Hematopoietic multipotent progenitor cell treated with erythropoietin and hydrocortisone succinate and interleukin-3 and kit ligand, for 17 days (in vitro differentiated cells): ENCODE measurements around the gene UST.
"Not testable (repeated sequence)": the region's sequence is repeated elsewhere in the genome, so short reads cannot be mapped to it uniquely, and the experiment has no call there.

Experiments used
- DNase-seq: peaks from one replicate; pipeline ENCODE4 v3.0.0-alpha.2; 2015; ENCODE audit warnings: low spot score

The UST gene

DNA sequence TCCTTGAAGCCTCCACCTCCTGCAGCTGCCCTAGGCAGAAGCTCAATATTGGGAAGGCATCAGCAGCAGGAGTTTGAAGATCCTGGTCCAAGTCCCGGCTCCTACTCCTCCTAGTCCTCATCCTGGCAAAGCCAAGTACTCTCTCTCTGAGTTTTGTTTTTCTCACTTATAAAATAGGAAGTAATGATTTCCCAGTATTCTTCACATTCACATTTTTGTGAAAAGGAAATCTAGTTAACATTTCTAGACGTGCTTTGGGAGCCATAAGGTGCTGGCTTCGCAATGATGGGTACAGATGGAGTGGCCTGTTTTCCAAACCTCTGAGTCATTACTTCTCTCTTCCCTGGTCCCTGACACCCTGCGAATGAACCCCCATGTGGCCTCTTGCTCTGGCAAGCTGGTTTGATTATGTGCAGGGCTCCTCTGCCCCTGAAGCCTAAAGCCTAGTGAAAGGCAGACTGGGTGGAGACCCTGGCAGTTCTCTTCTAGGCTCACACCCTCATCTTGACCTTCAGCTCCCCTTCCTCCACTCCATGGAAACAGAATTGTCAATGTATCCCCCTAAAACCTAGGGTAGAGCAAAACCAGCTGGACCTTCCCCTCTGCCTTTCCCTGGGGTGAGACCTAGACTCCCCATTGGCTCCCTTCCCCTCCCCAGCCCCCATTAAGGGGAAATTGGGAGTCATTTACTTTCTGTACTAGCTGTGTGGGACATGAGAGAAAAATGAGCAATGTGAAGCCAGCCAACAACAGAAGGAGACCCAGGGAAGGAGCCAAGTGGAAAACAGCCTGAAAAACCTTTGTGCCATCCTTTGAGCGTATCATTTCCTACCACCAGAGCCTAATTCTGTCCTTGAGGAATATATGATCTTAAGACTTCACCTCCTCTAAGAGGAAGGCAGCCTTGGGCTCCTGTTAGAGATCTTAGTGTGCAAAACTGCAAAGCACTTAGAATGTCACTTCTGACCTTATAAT, 158.4 kb downstream of the UST start:
- DNase-seq: no peak

DNA sequence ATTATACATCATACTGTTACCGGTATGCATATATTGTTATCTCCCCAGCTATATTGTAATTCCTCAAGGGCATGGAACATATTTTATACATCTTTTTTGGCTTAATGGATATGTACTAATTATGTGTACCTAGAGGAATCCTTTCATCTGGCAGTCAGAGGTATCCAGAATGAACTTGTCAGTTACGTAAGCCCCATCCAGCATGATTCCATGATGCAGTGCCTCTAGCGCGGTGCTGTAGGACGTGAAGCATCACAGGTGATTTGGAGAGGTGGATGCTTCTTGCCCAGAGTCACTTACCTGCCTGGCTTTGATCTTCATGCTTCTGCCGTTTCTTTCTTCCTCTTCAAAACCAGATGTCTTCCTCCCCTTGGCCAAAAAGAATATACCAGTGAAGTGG, 159.1 kb downstream of the UST start:
- DNase-seq: no peak

DNA sequence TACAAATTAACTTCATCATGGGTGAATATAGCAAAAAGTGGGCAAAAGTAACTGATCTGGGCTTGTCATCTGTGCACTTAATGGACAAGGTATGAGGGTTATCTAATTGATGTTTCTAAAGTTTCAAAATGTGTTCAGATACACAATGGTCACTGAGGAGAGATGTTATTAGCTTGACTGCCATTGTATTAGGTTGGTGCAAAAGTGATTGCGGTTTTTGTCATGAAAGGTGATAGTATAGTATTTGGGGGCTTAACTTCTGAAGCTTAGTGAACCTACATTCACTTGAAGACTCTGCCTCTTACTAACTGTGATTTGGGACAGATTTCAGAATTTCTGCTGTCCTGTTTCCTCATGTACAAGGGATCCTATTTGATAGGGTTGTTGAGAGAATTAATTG, 159.6 kb downstream of the UST start:
- DNase-seq: no peak

DNA sequence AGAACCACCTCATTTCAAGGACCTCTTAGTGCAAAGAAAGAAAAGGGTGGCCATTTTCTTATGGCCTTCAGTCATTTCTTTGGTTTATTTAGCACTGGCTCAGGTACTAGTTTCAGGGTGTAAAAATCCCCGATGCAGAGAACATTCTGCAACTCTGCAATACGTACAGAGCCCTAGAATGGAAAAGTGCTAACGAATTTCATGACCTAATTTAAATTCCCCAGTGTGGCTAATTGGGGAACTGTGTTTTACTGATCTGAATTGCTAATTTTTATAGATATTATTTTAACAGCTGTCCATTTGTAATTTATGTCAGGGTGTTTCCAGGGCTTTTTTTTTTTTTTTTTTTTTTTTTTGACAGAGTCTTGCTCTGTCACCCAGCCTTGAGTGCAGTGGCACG, 160.7 kb downstream of the UST start:
- no peak for DNase-seq

DNA sequence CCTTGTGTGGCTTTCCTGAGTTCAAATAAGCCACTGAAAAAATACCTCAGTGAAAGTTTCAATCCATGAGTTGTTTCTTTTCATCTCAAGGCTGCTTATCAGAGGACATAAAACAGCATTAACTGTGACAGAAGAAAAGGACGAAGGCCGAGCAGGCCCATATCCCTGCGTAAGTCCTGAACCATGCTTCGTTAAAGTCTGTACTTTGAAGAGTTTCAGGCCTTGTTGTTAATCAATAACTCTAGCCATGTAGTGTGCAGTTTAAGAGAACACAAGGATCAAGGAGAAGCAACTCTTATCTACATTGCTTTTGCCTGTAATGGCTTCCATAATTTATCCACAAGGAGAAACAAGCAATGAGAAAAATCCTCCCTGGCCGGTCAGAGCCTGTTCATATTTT, 165.4 kb downstream of the UST start:
- no peak for DNase-seq

DNA sequence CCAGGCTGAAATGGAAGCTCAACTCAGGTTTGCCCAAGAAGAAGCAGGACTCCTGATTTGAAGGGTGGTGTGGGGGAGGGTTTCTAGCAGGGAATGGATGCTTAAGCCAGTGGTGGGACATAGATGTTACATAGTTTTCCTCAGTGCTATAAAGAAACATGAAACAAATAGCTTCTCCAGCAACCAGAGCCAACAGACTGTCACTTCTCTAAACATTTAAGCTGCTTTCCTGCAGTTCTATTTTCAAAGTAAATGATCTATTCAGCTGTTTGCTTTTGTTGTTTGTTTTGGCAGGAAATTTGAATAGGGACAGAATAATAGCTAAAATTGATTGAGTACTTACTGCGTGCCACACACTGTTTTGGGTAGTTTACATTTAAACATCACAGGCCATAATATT, 169.0 kb downstream of the UST start:
- DNase-seq: no peak

DNA sequence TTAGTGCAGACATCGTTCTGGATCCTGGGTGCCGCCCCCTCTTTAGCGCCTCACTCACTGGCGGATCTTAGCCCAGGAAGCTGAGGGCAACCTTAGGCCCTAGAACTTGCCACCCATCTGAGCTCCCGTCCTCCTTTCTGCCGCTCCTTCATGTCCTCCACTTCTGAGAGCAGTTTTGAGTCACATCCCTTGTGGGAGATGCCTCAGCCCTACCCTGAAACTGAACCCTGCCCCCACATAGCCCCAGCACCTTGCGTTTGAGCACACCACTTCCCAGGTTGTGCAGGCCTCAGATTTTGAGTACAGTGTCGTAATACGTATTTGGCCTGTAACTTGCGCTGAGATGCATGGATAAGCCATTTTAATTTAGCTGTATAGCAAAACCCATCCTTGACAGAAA, 169.7 kb downstream of the UST start:
- not testable (repeated sequence) for DNase-seq

DNA sequence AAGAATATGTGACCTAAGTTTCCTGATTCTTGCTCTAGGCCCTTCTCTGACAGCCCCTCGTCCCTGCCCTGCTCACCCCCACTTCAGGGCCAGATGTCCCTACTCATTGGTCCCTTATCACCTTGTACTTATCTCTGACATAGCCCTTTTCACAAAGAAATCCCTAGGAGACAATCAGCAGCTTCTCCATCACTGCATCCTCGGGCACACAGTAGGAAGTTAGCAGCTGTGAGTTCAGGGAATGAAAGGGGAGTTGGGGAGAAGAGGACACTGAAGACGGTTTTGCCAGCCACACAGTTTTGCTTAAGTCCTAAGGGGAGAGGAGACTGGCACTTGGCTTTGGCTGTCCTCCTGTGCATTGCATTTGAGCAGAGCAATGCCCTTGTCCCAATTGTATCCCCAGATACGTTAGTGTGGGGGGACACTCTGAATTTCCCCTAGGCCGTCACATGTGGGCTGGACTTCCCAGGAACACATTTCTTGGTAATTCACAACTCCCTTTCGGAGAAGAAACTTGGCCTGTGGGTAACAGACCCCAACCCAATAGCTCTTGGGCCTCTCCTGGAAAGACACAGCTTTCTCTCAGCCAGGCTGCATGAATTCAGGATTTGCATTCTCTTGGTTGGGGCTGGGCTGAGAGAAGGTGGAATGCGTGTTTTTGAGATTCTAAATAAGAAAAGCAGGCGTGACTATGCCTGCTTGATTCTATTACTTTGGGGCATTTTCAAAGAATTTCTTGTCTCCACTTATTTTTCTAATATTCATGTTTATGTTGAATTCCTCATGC, 177.6 kb downstream of the UST start:
- DNase-seq: no peak

DNA sequence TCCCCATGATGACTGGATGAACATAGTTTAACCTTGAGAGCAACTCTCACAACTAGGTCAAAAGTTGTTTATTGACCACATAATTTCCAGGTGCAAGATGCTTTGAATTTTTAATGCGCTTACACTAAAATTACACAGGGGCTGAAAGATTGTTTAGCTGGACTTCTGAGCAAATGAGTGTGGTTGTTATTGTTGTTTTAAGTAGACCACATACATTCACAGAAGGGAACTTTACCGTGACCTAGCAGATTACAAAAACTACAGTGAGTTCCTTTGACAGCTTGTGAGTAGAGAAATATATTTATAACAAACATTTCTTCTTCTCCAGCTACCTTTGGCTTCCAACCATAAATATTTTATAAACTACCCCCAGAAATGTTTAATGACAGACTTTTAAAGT, 178.9 kb downstream of the UST start:
- no peak for DNase-seq

DNA sequence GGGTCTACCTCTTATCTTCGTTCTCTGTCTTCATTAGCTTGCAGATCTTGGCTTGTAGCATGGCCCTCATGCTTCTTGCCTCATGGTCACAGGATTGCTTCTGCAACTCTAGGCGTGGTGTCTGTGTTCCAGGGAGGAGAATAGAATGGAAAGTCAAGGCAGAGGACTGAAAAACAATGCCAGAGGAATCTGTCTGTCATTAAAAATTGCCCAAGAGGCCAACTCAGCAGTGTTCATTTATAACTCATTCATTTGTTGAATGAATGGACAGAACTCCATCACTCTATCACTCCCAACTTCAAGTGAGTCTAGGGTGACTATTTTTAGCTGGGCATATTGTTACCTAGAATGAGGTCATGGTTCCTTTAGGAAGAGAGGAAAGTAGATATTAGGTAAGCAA, 179.6 kb downstream of the UST start:
- no peak for DNase-seq

DNA sequence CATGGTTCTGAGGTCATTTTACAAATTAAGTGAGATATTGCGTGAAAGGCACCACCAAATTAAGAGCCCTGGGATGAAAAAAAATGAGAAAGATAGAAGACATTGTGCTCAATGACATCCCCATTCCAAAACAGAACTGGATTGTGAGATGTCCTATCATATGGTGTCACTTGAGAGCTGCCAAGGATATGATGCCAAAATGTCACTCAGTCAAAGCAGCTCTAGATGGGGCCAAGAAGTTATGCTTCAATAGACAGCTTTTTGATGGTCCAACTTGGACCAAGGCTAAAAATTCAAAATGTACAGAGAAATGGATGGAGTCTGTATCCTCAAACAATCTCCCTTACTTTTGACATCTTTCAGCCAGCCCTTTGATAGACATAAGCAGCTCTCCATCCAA, 180.8 kb downstream of the UST start:
- no peak for DNase-seq

DNA sequence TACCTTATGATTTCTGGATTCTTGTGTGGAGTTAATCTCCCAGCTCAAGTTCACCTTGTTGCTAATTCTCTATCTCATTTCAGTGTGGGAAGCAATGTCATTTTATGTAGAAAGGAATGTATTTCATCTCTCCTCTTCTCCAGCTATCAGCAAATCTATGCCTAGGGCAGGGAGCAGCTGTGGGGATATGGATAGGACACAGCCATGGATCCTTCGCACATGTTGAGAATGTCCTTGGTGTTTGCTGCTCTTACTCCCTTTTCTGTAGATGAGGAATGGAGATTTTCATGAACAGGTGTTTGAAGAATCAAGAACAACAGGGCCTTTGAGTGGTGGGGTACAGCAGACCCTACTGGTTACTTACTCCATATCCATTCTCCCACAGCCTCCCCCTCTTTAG, 182.0 kb downstream of the UST start:
- no peak for DNase-seq

DNA sequence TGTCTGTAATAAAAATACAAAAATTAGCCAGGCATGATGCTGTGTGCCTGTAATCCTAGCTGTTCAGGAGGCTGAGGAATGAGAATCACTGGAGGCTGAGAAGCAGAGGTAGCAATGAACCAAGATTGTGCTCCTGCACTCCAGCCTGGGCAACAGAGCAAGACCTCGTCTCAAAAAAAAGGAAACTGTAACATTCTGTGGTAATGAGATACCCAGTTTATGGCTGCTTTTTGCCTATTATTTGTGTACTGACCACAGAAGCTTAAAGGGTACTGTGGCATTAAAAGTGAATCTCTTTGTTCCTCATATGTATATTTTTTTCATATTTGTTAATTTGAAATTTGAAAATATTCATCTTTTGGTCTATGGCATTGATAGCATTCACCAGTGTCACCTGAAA, 185.4 kb downstream of the UST start:
- no peak for DNase-seq

DNA sequence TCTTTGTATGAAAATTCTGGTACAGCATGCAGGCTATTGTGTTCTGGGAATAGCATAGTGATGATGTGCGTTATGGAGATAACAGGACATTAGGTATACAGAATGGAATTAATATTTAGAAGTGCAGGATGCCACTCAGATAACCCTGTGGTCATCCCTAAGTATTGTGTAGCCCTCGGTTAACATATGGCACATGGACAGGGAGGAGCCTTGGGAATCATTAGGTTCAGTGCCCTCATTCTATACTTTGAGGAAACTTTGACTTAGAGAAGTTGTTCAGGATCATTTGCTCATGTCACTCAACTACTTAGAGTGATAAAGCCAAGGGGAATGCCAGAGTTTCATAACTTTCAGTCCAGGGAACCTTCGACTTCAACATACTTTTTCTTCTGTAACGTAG, 185.9 kb downstream of the UST start:
- DNase-seq: no peak

DNA sequence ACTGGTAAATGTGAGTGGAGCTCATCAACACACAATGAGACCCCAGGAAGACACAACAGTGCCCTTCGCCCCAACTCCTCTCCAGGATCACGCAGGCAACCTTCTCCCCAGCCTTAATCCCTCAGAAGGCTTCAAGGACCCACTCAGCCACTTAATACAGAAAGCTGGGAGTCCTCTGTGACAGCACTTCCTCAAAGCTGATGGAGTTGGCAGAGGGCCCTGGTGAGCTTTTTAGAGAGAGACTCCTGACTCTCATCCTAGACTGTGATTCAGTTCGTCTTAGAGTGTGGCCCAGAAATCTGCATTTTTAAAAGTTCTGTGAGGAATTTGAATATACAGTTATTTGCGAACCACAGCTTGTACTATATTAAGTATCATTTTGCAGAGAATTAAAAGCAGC, 187.7 kb downstream of the UST start:
- DNase-seq: no peak

DNA sequence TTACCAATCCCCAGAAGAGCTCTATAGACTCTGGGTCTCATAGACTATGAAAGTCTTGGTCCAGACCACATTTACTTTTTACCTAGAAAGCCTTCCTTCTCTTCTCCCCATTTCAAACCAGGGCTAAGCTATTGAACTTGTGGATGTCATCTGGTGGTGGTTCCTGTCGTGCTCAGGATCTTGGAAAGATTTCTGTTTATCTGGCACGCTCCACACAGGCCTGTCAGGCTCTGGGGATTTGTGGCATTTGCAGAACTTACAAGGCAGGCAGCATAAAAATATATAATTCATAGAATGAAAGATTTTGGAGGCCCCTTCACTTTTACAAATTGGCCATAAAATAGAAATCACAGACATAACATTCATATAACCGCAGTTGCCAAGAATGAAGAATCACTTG, 188.1 kb downstream of the UST start:
- DNase-seq: no peak

DNA sequence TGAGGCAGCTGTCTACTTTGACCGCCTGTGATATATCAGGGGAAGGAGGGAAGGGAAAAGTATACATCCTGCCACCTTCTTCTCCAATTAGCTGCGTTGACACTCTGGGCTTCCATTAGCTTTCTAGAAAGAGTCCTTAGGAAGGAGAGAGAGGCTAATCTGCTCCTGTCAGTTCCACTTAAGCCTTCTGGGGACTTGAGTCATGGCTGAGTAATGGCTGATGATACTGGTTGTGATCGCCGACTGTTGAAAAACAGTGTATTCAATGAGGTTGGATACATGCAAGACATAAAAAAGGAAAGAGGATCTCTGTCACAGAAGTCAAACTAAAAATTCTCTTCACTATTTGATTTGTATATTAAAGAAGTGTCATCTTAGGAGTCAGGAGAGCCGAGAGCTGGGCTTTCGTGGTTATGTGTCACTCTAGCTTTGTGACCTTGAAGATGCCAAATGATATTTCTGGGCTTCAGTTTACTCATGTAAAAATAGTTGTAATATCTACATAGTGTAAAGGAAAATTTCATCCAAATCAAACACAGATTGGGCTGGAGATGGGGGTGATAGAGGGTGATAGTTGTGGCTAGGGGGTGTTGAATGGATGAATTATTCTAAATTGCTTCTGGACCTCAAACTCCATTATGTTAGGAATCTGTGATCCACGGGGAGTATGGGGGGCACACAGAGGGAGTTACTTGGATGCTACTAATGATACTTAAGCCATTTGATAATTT, 189.0 kb downstream of the UST start:
- no peak for DNase-seq

DNA sequence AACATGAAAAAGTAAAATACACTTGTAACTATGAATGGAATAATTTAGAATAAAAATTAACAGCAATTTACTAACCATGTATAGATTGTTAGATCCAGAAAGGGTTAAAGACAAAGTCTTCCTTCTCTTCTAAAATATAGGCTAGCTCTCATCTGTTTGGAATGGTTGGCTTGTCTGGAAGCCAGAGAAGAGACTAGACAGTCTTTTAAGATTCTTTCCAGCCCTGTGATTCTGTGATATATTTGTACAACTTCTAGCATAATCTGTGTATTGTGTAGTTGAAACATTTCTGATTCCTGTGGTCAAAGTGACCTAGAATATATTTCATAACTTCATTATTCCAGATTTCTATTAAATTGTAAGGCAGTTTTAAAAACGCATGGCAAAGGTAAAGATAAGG, 196.6 kb downstream of the UST start:
- DNase-seq: no peak

DNA sequence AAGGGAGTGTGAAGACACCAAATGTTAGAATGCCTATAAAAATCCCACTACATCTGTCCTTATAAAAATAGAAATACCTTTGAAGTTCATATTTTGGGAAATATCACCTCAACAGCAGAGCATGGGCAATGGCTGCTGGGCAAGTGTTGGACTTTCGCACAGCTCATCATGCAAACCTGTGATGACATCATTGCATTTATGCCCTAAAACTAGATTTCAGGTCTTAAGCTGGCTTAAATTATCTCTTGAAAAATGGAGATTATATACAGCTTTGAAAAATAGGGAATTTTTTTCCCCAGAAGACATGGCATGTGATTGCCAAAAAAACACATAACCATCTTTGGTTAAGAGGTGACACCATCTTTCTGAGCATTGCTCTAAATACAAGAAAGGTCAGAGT, 197.8 kb downstream of the UST start:
- DNase-seq: no peak

DNA sequence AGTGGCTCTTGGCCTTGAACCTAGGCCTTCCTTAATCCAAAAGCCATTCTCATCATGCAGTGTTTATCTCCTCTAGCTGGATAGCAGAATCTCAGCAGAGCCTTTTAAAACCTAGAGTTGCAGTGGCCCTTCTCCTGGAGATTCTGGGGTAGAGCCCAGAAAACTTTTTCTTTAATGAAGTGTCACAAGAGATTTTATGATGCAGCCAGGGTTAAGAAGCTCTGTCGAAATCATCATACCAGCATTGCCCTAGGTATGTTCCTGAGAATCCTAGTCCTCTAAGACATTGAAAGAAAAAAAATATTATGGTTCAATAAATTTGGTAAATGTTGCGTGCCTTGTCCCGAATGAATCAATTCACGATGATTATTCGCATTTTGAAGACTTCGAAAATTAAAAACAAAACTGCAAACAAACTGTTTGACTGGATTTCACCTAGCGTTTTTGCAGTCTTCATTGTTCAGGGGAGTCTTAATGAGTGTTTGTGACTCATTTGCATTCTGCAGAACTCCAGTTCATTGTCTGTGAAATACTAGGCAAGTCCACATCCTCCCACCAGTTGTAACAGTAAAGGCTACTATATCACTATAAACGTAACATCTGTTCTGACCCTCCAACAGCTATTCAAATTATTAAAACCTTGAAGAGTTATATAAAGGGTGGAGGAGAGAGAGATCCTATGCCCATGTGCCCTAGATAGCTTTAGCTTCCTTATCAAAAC, 198.6 kb downstream of the UST start:
- DNase-seq: no peak

DNA sequence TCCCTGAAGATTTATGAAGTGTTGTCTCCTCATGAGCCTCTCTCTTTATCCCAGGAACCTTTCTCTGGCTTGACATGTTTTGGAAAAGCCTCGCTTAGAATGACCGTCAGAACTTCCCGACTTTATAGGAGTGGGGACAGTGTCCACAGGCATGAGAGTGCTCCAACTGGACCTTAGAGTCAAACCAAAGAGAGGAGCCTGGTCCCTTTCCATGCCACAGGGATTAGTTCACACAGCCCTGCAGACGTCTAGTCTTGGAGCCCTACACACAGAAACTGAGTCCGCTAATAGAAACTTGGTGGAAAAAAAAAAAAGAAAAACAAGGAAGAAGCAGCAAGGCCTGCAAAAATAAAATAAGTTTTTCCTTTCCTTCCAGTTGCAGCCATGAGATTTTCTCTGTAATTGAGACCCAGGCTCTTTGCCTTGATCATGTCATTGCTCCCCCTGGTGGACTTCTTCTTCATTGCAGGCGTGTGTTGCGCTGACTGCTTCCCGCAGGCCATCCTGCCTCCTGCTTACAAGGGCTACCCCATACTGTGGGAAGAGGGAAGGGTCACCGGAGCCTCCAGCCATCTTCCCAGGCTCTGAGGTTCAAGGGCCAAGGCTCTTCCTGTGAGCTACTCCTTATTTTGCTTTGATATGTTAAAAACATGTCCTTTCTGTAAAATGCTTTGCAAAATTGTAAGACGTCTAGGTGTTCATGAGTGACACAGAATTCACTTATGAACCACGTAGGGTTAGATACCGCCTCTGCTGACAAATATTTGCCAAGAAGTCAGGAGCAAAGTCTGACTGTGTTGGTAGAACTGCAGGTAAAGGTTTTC, 201.0 kb downstream of the UST start:
- peak; percentile 60 for DNase-seq
